GM12872 (cell line): ENCODE measurements around the gene SLC17A7.

Experiments used
- CTCF ChIP-seq: IDR thresholded peaks from 3 replicates; pipeline ENCODE4 v1.5.1; 2011; ENCODE audit warnings: low read depth, mild to moderate bottlenecking, low read length, moderate library complexity; ENCODE audit not compliant: insufficient read depth

SLC17A7 gene

DNA sequence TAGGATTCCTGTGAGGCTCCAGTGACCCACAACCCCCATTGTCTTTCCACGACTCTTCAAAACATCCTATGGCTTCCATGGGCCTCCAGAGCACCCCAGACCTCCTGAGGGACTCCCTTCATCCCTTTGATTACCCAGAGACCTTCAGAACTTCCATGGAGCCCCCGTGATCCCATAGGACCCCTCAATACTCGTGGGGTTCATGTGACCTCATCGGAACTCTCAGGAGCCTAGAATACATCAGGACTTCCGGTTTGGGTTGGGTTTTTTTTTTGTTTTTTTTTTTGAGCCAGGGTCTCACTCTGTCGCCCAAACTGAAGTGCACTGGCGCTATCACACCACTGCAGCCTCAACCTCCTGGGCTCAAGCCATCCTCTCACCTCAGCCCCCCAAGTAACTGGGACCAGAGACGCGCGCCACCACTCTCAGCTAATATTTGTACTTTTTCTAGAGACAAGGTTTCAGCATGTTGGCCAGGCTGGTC lies 12.5 kb upstream of the SLC17A7 start:
- TF ChIP-seq CTCF: no peak

- no peak for TF ChIP-seq CTCF
These were observed 11.9 kb upstream of the SLC17A7 start, which contains the start of gene ALDH16A1 for GRCh38 chr19:49453013-49453756. ALDH16A1 (plus strand) TSS chr19:49453225; CDS start chr19:49453332, 107 bp downstream.

GRCh38 chr19:49451430-49452181 lies 10.3 kb upstream of the SLC17A7 start, which contains the start of gene PIH1D1:
PIH1D1 (minus strand) TSS chr19:49451814; CDS start chr19:49451574, 240 bp downstream.
- no peak for TF ChIP-seq CTCF

DNA sequence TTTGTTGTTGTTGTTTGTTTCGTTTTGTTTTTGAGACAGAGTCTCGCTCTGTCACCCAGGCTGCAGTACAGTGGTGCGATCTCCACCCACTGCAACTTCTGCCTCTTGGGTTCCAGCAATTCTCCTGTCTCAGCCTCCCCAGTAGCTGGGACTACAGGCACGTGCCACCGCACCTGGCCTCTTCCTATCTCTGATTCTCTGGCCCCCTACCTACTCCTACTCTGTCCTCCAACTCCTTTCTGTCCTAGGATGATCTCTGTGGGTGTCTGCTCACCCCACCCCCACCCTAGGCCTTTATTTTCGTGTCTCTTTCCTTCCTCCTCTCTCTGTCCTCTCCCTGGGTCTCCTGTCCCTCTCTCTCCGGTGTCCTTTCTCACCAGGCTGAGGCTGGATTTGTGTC lies 9.1 kb upstream of the SLC17A7 start:
- TF ChIP-seq CTCF: no peak

GRCh38 chr19:49448432-49448786 lies 7.1 kb upstream of the SLC17A7 start:
- TF ChIP-seq CTCF: no peak

- TF ChIP-seq CTCF: no peak
These were observed 6.4 kb upstream of the SLC17A7 start for GRCh38 chr19:49447485-49448431.

DNA sequence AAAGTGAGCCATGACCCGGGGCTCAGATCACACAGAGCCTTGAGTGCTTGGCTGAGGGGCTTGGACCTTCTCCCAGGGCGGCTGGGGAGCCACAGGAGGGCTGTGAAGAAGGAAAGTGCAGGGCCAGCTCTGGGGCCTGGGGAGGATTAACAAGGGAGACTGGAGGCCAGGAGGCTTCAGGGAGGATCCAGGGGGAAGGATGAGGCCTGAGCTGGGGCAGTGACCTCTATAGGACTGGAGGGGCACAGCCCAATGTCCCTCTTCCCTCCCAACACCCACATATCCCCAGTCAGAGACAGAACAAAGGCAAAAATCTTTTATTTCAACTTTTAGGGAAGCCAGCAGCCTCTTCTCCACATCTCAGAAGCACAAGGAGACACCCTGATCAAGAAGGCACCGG lies 4.7 kb upstream of the SLC17A7 start:
- TF ChIP-seq CTCF: no peak
